HepG2 (cell line): ENCODE measurements around the gene PYCR2. TPM values are rescaled to one million over a fixed set of nuclear protein-coding genes. Genes with fewer than 3 reads are reported as not detected.

ENCODE experiments used
- ATAC-seq: fragments of 200-7000 bp; cut with Tn5 transposase; 3 replicates; pipeline ENCODE4 v1.9.1; 2020; ENCODE audit warnings: mild to moderate bottlenecking, moderate library complexity
- BruUV-seq: library from RNA; stranded (reverse); fragments of 400-500 nt; replicated peaks from 2 replicates; lab custom pipeline; 2021; lab: Mats Ljungman, UMichigan
- CTCF ChIA-PET: fragments of 300-600 bp; formaldehyde crosslinking; extraction: SDS; loops from one replicate; lab custom pipeline; 2021; ENCODE audit warnings: low total read pairs, inconsistent platforms, low intra/inter-chr PET ratio; lab: Yijun Ruan, JAX
- POLR2A ChIA-PET: fragments of 350-600 bp; sonication (Branson Sonifier 250); formaldehyde crosslinking; loops from one replicate; lab custom pipeline; 2020; ENCODE audit warnings: antibody characterized with exemption, inconsistent platforms; lab: Yijun Ruan, JAX
- DNase-seq: peaks from one replicate; pipeline ENCODE4 v3.0.0-alpha.2; 2015; ENCODE audit warnings: low spot score
- FAIRE-seq: peaks from 3 replicates; lab custom pipeline; 2011; peaks lifted over from hg19 to GRCh38; lab: Jason Lieb, UNC
- H2AFZ ChIP-seq: one replicate; pipeline ENCODE4 v1.6.1; 2011; ENCODE audit warnings: low read length, inconsistent platforms
- H3K27ac ChIP-seq: fragments of 300-600 bp; 3 replicates; pipeline ENCODE4 v1.8.0; 2011; ENCODE audit warnings: mixed run types, mild to moderate bottlenecking, mixed read lengths, low read length, inconsistent platforms; ENCODE audit not compliant: insufficient read depth; ENCODE audit errors: extremely low read length
- H3K27me3 ChIP-seq, 2 experiments: fragments of 200-600 bp in 1 of 2; 2 replicates in 1 of 2; 3 replicates in 1 of 2; pipeline versions ENCODE4 v1.6.0 to v1.8.0; 2011; ENCODE audit warnings: low read length in 2 of 2, mild to moderate bottlenecking in 2 of 2, moderate library complexity in 2 of 2, inconsistent platforms in 1 of 2; ENCODE audit not compliant: insufficient read depth in 2 of 2, control insufficient read depth in 1 of 2
- H3K36me3 ChIP-seq, 2 experiments: fragments of 200-600 bp in 1 of 2; replicated peaks in 1 of 2; 2 replicates in 1 of 2; 3 replicates in 1 of 2; pipeline versions ENCODE4 v1.5.1 to v1.8.0; 2011; ENCODE audit warnings: low read length in 2 of 2, inconsistent platforms in 1 of 2; ENCODE audit not compliant: insufficient read depth in 2 of 2, control insufficient read depth in 1 of 2
- H3K4me1 ChIP-seq: 2 replicates; pipeline ENCODE4 v1.5.1; 2012; ENCODE audit warnings: low read length, inconsistent platforms; ENCODE audit not compliant: insufficient read depth
- H3K4me2 ChIP-seq: 2 replicates; pipeline ENCODE4 v1.6.0; 2011; ENCODE audit warnings: low read depth, low read length, inconsistent platforms
- H3K4me3 ChIP-seq, 3 experiments: fragments of 200-600 bp in 1 of 3; sonication (generic), shearing (Covaris generic) in 1 of 3; replicated peaks in 1 of 3; 2 replicates each; pipeline ENCODE4 v1.5.1; 2011 to 2016; ENCODE audit warnings: low read length in 3 of 3, inconsistent platforms in 2 of 3, low read depth in 2 of 3, mild to moderate bottlenecking in 2 of 3, control low read depth in 1 of 3, mixed read lengths in 1 of 3; ENCODE audit not compliant: insufficient read depth in 1 of 3
- H3K79me2 ChIP-seq: one replicate; pipeline ENCODE4 v1.6.1; 2011; ENCODE audit warnings: low read length, inconsistent platforms; ENCODE audit not compliant: insufficient read depth
- H3K9ac ChIP-seq: 2 replicates; pipeline ENCODE4 v1.6.0; 2011; ENCODE audit warnings: mild to moderate bottlenecking, low read depth, low read length, inconsistent platforms; ENCODE audit not compliant: insufficient read depth
- H3K9me3 ChIP-seq: 2 replicates; pipeline ENCODE4 v1.5.1; 2012; ENCODE audit warnings: mild to moderate bottlenecking, low read length
- H4K20me1 ChIP-seq: 2 replicates; pipeline ENCODE4 v1.6.0; 2011; ENCODE audit warnings: inconsistent platforms, mild to moderate bottlenecking, low read length, moderate library complexity; ENCODE audit not compliant: insufficient read depth
- BCL6 ChIP-seq: IDR thresholded peaks from 2 replicates; pipeline ENCODE4 v1.6.1; 2016; ENCODE audit warnings: missing genetic modification reagents, missing compliant biosample characterization
- BRD4 ChIP-seq: sonication (generic); formaldehyde crosslinking; IDR thresholded peaks from 2 replicates; pipeline ENCODE4 v1.4.0; 2020; ENCODE audit warnings: missing genetic modification reagents
- DMTF1 ChIP-seq: sonication (generic); formaldehyde crosslinking; IDR thresholded peaks from 2 replicates; pipeline ENCODE4 v1.4.0; 2020; ENCODE audit warnings: mild to moderate bottlenecking, missing genetic modification reagents
- EHMT2 ChIP-seq: fragments of 200-600 bp; sonication (generic); IDR thresholded peaks from 2 replicates; pipeline ENCODE4 v1.7.0; 2017; ENCODE audit warnings: antibody characterized with exemption, low read depth, low read length, borderline replicate concordance
- FOXK2 ChIP-seq: fragments of 450-650 bp; IDR thresholded peaks from 2 replicates; pipeline ENCODE4 v1.6.1; 2016
- KDM6A ChIP-seq: IDR thresholded peaks from 2 replicates; pipeline ENCODE4 v1.6.1; 2016; ENCODE audit warnings: low read depth
- MLX ChIP-seq: IDR thresholded peaks from 2 replicates; pipeline ENCODE4 v1.6.1; 2016
- MYPOP ChIP-seq: sonication (generic); formaldehyde crosslinking; IDR thresholded peaks from 2 replicates; pipeline ENCODE4 v1.8.1; 2023; ENCODE audit warnings: mild to moderate bottlenecking, moderate library complexity, missing genetic modification reagents
- NR2F6 ChIP-seq, 2 experiments: IDR thresholded peaks; 2 replicates each; pipeline ENCODE4 v1.6.1; 2016; ENCODE audit warnings: antibody characterized with exemption in 1 of 2, mild to moderate bottlenecking in 1 of 2
- TBX3 ChIP-seq: fragments of 450-650 bp; IDR thresholded peaks from 2 replicates; pipeline ENCODE4 v1.6.1; 2017; ENCODE audit warnings: antibody characterized with exemption, mild to moderate bottlenecking, inconsistent platforms, borderline replicate concordance
- THAP7 ChIP-seq: sonication (generic); formaldehyde crosslinking; IDR thresholded peaks from 2 replicates; pipeline ENCODE4 v1.8.1; 2023; ENCODE audit warnings: mild to moderate bottlenecking, missing genetic modification reagents
- ZBTB26 ChIP-seq: IDR thresholded peaks from 2 replicates; pipeline ENCODE4 v1.6.1; 2016; ENCODE audit warnings: missing compliant biosample characterization, missing genetic modification reagents, borderline replicate concordance
- ZMAT3 ChIP-seq: sonication (generic); formaldehyde crosslinking; conservative IDR thresholded peaks from 2 replicates; pipeline ENCODE4 v1.7.0; 2021; ENCODE audit warnings: missing genetic modification reagents
- ZNF251 ChIP-seq: sonication (generic); formaldehyde crosslinking; IDR thresholded peaks from 2 replicates; pipeline ENCODE4 v1.9.0; 2021; ENCODE audit warnings: mild to moderate bottlenecking, missing genetic modification reagents
- ZNF274 ChIP-seq: sonication (generic); formaldehyde crosslinking; IDR thresholded peaks from 2 replicates; pipeline ENCODE4 v1.5.1; 2020; ENCODE audit warnings: mild to moderate bottlenecking, missing genetic modification reagents
- WGBS: methylation state at CpG from one replicate; pipeline ENCODE4 v1.1.6; 2017; ENCODE audit warnings: low lambda C conversion rate; 5-methylcytosine and 5-hydroxymethylcytosine counted together
- in situ Hi-C: cut with HindIII; loops from 2 replicates; pipeline ENCODE4 v1.10.0; 2017; ENCODE audit warnings: low pct_unique_long_range_greater_than_20kb; ENCODE audit not compliant: extremely low pct_ligation_motif_present
- intact Hi-C: fragments of 100-400 bp; cut with micrococcal nuclease; formaldehyde crosslinking; loops from one replicate; pipeline ENCODE4 v1.10.0; 2022; ENCODE audit not compliant: unreplicated experiment
- polyA plus RNA-seq, 8 experiments: library from polyadenylated mRNA; depleted of rRNA in 3 of 8; stranded (reverse) in 7 of 8; unstranded in 1 of 8; fragments of >200 nt; fragmentation: Illumina TruSeq in 4 of 8; extraction: Trizol in 4 of 8; gene quantifications; 2 replicates each; pipeline versions ENCODE4 v1.2.1 to v1.2.3, GENCODE V29; 2011 to 2016; ENCODE audit warnings: low read depth in 4 of 8, missing spikeins in 1 of 8, mixed read lengths in 1 of 8; ENCODE audit not compliant: insufficient read depth in 1 of 8
- total RNA-seq, 5 experiments: library from RNA; depleted of rRNA; stranded (reverse); fragments of >200 nt; fragmentation: Illumina TruSeq; extraction: Trizol; gene quantifications; 2 replicates each; pipeline ENCODE4 v1.2.3, GENCODE V29; 2016; ENCODE audit warnings: low read depth in 1 of 5

Gene PYCR2
- total and polyA plus RNA-seq, 2 of the 13 experiments (the other 11 are each of a cell fraction or from before 2014, with no cell fraction given) = 47.2 to 47.8 TPM

GRCh38 chr1:225911191-225912130 is 12.6 kb downstream of the PYCR2 start:
- no peaks in the 10 kb centered on the region for H3K36me3 ChIP-seq
- H3K4me1 ChIP-seq = peaks cover 26% of the 10 kb centered on the region
- H3K27me3 ChIP-seq = peaks cover 2 to 6% of the 10 kb centered on the region in 2 experiments; a peak in 4 of 5 replicates
- in situ Hi-C loops = loop anchor here (5.0 kb wide), 1 partner anchor 434 kb away; no protein-coding TSS in a partner anchor
- intact Hi-C loops = loop anchor here (1.0 to 5.0 kb wide), 3 partner anchors 34 to 436 kb away; no protein-coding TSS in a partner anchor
- 73% methylated on average over 32 of the region's 53 CpGs for WGBS
- H4K20me1 ChIP-seq = no peaks in the 10 kb centered on the region
- H3K9ac ChIP-seq = no peak overlapping the region
- no peaks in the 10 kb centered on the region for H3K9me3 ChIP-seq
- no peaks in the 10 kb centered on the region for H3K79me2 ChIP-seq
- POLR2A ChIA-PET = interaction anchor here (1.0 kb wide), 2 partner anchors 134 to 436 kb away, joined by 3 to 5 read pairs; partner anchors contain the start of gene SRP9
- no TSS peak for BruUV-seq
- no peak overlapping the region for H3K27ac ChIP-seq
- H3K4me3 ChIP-seq = peak overlapping the region in 1 of 3 experiments; percentile 39; a peak in 1 of 6 replicates
- ATAC-seq = peak; percentile 88
- H3K4me2 ChIP-seq = peak overlapping the region; percentile 56
- no peak for FAIRE-seq
- H2AFZ ChIP-seq = no peak overlapping the region
- CTCF ChIA-PET = interaction anchor here (1.0 to 3.9 kb wide), 4 partner anchors 33 to 436 kb away, joined by 3 to 53 read pairs (median 4); no protein-coding TSS in a partner anchor
- peak; percentile 17 for DNase-seq
- TF ChIP-seq ZMAT3 (CRISPR knock-in tag) (no peak), THAP7 (CRISPR knock-in tag) (no peak), ZNF274 (CRISPR knock-in tag) (no peak), TBX3 (no peak), ZBTB26 (0 out of 2 replicates have a peak, but pooled peaks have one; percentile 23), DMTF1 (CRISPR knock-in tag) (no peak), ZNF251 (no peak), MLX (CRISPR knock-in tag) (no peak), EHMT2 (no peak), KDM6A (CRISPR knock-in tag) (no peak), BCL6 (CRISPR knock-in tag) (no peak), NR2F6 (IDR thresholded peaks at IDR 0.05) (no peak), NR2F6 (CRISPR knock-in tag; IDR thresholded peaks at IDR 0.05) (no peak), BRD4 (peak; percentile 72; the same call in 1 of the 2 replicates), FOXK2 (no peak), MYPOP (CRISPR knock-in tag) (peak; percentile 61; the same call in 1 of the 2 replicates)
